ENCODE results near the gene HCN2. TPM values are rescaled to one million over a fixed set of nuclear protein-coding genes. Genes with fewer than 3 reads are reported as not detected.

HCN2 gene
- total RNA-seq, 1 donor from 2014 or later = 5.5 TPM

- Mint-ChIP-seq H3K36me3 (ENCODE audit: low read depth, unreplicated experiment) (no peaks in the 10 kb centered on the region), H3K4me1 (ENCODE audit: low read depth, unreplicated experiment) (peaks cover 10% of the 10 kb centered on the region), H3K27me3 (ENCODE audit: low read depth, unreplicated experiment) (no peaks in the 10 kb centered on the region), H3K4me3 (ENCODE audit: unreplicated experiment) (peak overlapping the region; percentile 50), H3K9me3 (ENCODE audit: unreplicated experiment) (no peaks in the 10 kb centered on the region), H3K27ac (ENCODE audit: unreplicated experiment) (no peak overlapping the region)
- Histone ChIP-seq H4K20me1 (ENCODE audit: insufficient read depth, low read length) (peaks cover 96% of the 10 kb centered on the region), H3K27ac (ENCODE audit: low read depth, low read length) (no peak overlapping the region), H3K79me2 (ENCODE audit: insufficient read depth, low read length) (peaks cover 98% of the 10 kb centered on the region), H3K36me3 (ENCODE audit: insufficient read depth, low read length) (peaks cover 4% of the 10 kb centered on the region), H3K9ac (ENCODE audit: low read length) (no peak overlapping the region), H3K27me3 (ENCODE audit: insufficient read depth, low read length) (no peaks in the 10 kb centered on the region), H3K4me1 (ENCODE audit: insufficient read depth, low read length) (peaks cover 20% of the 10 kb centered on the region), H2AFZ (ENCODE audit: low read depth, low read length) (no peak overlapping the region), H3K4me3 (ENCODE audit: insufficient read depth, low read depth, low read length) (no peak overlapping the region), H3K4me2 (ENCODE audit: low read length) (no peak overlapping the region), H3K9me3 (ENCODE audit: insufficient read depth, low read depth, low read length) (no peaks in the 10 kb centered on the region)
- no peak for TF ChIP-seq CTCF (IDR thresholded peaks at IDR 0.05; ENCODE audit: insufficient read depth, low read depth, low read length)
- TF ChIP-seq EZH2 (IDR thresholded peaks at IDR 0.05; ENCODE audit: insufficient read depth, low read length) = no peak
- FAIRE-seq (no peak), DNase-seq (ENCODE audit: low read depth) (no peak)
Observed at GRCh38 chr19:656751-657559, 67.3 kb downstream of the HCN2 start.

- Histone ChIP-seq H3K4me2 (ENCODE audit: low read length) (no peak overlapping the region), H3K27me3 (ENCODE audit: insufficient read depth, low read length) (no peaks in the 10 kb centered on the region), H2AFZ (ENCODE audit: low read depth, low read length) (no peak overlapping the region), H3K9ac (ENCODE audit: low read length) (no peak overlapping the region), H3K4me3 (ENCODE audit: insufficient read depth, low read depth, low read length) (no peak overlapping the region), H3K4me1 (ENCODE audit: insufficient read depth, low read length) (peaks cover 24% of the 10 kb centered on the region), H3K79me2 (ENCODE audit: insufficient read depth, low read length) (peaks cover 98% of the 10 kb centered on the region), H3K9me3 (ENCODE audit: insufficient read depth, low read depth, low read length) (no peaks in the 10 kb centered on the region), H3K36me3 (ENCODE audit: insufficient read depth, low read length) (peaks cover 4% of the 10 kb centered on the region), H3K27ac (ENCODE audit: low read depth, low read length) (no peak overlapping the region), H4K20me1 (ENCODE audit: insufficient read depth, low read length) (peaks cover 91% of the 10 kb centered on the region)
- no peak overlapping the region for H3K4me3 Mint-ChIP-seq (ENCODE audit: unreplicated experiment)
- H3K4me1 Mint-ChIP-seq (ENCODE audit: low read depth, unreplicated experiment) = peaks cover 10% of the 10 kb centered on the region
- no peak overlapping the region for H3K27ac Mint-ChIP-seq (ENCODE audit: unreplicated experiment)
- no peaks in the 10 kb centered on the region for H3K9me3 Mint-ChIP-seq (ENCODE audit: unreplicated experiment)
- DNase-seq (ENCODE audit: low read depth) = no peak
- FAIRE-seq = no peak
- no peaks in the 10 kb centered on the region for H3K27me3 Mint-ChIP-seq (ENCODE audit: low read depth, unreplicated experiment)
- TF ChIP-seq EZH2 (IDR thresholded peaks at IDR 0.05; ENCODE audit: insufficient read depth, low read length) (no peak), CTCF (IDR thresholded peaks at IDR 0.05; ENCODE audit: insufficient read depth, low read depth, low read length) (no peak)
- H3K36me3 Mint-ChIP-seq (ENCODE audit: low read depth, unreplicated experiment) = no peaks in the 10 kb centered on the region
Observed at GRCh38 chr19:657611-658010, 67.9 kb downstream of the HCN2 start.
